Tibial nerve (tissue), 4 donors: ENCODE data around the gene ADCK2. TPM values are rescaled to one million over a fixed set of nuclear protein-coding genes. Genes with fewer than 3 reads are reported as not detected.
"Not testable (repeated sequence)": the region's sequence is repeated elsewhere in the genome, so short reads cannot be mapped to it uniquely, and the experiment has no call there.

Experiments used
- DNase-seq, 2 donors: peaks; one replicate each; pipeline ENCODE4 v3.0.0-alpha.2; 2019; ENCODE audit warnings: low spot score in 2 of 2
- H3K27ac ChIP-seq, 4 donors: fragments of 200-600 bp; sonication (generic) in 3 of 4; one replicate each; pipeline ENCODE4 v1.5.1; 2017 to 2019; ENCODE audit warnings: mild to moderate bottlenecking in 1 of 4
- H3K27me3 ChIP-seq, 2 donors: fragments of 200-600 bp; sonication (generic) in 1 of 2; one replicate each; pipeline versions ENCODE4 v1.5.1 to v1.6.0; 2017 to 2019
- H3K36me3 ChIP-seq, 3 donors: fragments of 200-600 bp; sonication (generic); one replicate each; pipeline ENCODE4 v1.5.1; 2018 to 2019
- H3K4me1 ChIP-seq, 4 donors: fragments of 200-600 bp; sonication (generic) in 3 of 4; one replicate each; pipeline ENCODE4 v1.5.1; 2017 to 2019
- H3K4me3 ChIP-seq, 4 donors: fragments of 200-600 bp; sonication (generic) in 3 of 4; one replicate each; pipeline ENCODE4 v1.5.1; 2017 to 2019; ENCODE audit warnings: mild to moderate bottlenecking in 1 of 4, moderate library complexity in 1 of 4
- H3K9me3 ChIP-seq, 4 donors: fragments of 200-600 bp; sonication (generic) in 3 of 4; one replicate each; pipeline ENCODE4 v1.5.1; 2017 to 2019
- EP300 ChIP-seq, 2 donors: sonication (generic); formaldehyde crosslinking; IDR thresholded peaks; one replicate each; pipeline ENCODE4 v1.6.1; 2017; ENCODE audit warnings: antibody characterized with exemption in 2 of 2, mild to moderate bottlenecking in 1 of 2
- POLR2A ChIP-seq, 2 donors: fragments of 450-650 bp; IDR thresholded peaks; one replicate each; pipeline ENCODE4 v1.6.1; 2017; ENCODE audit warnings: antibody characterized with exemption in 2 of 2, mild to moderate bottlenecking in 2 of 2, moderate library complexity in 2 of 2
- WGBS, 2 donors: methylation state at CpG; one replicate each; pipeline ENCODE4 v1.1.5; 2018; 5-methylcytosine and 5-hydroxymethylcytosine counted together
- total RNA-seq, 4 donors: library from RNA; depleted of rRNA; stranded (reverse); fragments of >200 nt; gene quantifications; one replicate each; pipeline ENCODE4 v1.1.0, GENCODE V29; 2016
- TF ChIP-seq, protein P1 (sequence below), 5 experiments: fragments of 200-600 bp in 3 of 5; fragments of 450-650 bp in 2 of 5; sonication (generic) in 3 of 5; IDR thresholded peaks; one replicate each; pipeline ENCODE4 v1.5.1; 2016 to 2019; ENCODE audit warnings: antibody characterized with exemption in 5 of 5, mild to moderate bottlenecking in 3 of 5, moderate library complexity in 2 of 5

Gene ADCK2, protein sequence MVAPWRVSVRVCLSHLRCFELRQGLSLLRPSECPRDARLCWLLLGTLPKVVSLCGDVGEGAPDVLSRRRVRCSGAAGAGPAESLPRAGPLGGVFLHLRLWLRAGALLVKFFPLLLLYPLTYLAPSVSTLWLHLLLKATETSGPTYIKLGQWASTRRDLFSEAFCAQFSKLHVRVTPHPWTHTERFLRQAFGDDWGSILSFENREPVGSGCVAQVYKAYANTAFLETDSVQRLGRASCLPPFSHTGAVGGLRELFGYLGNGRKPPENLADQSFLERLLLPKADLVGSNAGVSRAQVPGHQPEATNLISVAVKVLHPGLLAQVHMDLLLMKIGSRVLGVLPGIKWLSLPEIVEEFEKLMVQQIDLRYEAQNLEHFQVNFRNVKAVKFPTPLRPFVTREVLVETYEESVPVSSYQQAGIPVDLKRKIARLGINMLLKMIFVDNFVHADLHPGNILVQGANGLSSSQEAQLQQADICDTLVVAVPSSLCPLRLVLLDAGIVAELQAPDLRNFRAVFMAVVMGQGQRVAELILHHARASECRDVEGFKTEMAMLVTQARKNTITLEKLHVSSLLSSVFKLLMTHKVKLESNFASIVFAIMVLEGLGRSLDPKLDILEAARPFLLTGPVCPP
- total RNA-seq, result 10 to 100 TPM; 20.7 to 34.5 (median 26.7) TPM

DNA sequence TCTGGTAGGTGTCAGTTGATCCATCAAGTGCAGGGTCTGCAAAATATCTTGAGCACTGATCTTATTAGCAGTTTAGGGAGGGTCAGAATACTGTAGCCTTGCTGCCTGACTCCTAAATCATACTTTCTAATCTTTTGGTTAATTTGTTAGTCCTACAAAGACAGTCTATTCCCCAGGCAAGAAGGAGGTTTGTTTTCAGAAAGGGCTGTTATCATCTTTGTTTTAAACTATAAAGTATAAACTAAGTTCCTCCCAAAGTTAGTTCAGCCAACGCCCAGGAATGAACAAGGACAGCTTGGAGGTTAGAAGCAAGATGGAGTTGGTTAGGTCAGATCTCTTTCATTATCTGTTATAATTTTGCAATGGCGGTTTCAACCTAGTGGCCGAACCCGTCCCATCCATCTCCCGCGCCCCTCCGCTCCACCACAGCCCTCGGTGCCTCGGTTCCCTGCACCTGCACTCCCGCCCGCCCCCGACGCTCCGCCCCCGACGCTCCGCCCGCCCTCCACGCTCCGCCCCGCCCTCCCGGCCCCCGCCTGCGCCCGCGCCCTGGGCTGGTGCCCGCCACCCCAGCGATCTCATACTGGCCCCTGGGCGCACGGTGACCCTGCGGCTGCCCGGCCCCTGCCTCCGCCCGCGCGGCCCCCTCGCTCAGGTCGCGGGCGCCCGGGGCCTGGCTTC lies at the start of gene ADCK2:
Gene ADCK2, plus strand, starts transcription at position 564 of the 681 bp plus-strand sequence. CDS start 386 bp downstream, outside the sequence.
- WGBS, 2 donors, result 2 to 3% methylated on average over 21 to 28 of the region's 41 CpGs
- no peaks in the 10 kb centered on the region for H3K27me3 ChIP-seq
- H3K36me3 ChIP-seq, result peaks cover 0 to 13% (median 0%) of the 10 kb centered on the region in 3 donors
- DNase-seq, result no peak
- peak within 1 kb of the TSS; percentile 71 to 94 (median 88) for H3K27ac ChIP-seq
- TF ChIP-seq, protein P1, sequence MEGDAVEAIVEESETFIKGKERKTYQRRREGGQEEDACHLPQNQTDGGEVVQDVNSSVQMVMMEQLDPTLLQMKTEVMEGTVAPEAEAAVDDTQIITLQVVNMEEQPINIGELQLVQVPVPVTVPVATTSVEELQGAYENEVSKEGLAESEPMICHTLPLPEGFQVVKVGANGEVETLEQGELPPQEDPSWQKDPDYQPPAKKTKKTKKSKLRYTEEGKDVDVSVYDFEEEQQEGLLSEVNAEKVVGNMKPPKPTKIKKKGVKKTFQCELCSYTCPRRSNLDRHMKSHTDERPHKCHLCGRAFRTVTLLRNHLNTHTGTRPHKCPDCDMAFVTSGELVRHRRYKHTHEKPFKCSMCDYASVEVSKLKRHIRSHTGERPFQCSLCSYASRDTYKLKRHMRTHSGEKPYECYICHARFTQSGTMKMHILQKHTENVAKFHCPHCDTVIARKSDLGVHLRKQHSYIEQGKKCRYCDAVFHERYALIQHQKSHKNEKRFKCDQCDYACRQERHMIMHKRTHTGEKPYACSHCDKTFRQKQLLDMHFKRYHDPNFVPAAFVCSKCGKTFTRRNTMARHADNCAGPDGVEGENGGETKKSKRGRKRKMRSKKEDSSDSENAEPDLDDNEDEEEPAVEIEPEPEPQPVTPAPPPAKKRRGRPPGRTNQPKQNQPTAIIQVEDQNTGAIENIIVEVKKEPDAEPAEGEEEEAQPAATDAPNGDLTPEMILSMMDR (IDR thresholded peaks at IDR 0.05), result no peak
- TF ChIP-seq POLR2A (IDR thresholded peaks at IDR 0.05), result peak in 1 of 2 donors; percentile 51
- H3K9me3 ChIP-seq, result no peaks in the 10 kb centered on the region
- H3K4me1 ChIP-seq, result peaks cover 0 to 41% (median 16%) of the 10 kb centered on the region in 4 donors
- H3K4me3 ChIP-seq, result peak within 1 kb of the TSS; percentile 66 to 95 (median 78)

DNA sequence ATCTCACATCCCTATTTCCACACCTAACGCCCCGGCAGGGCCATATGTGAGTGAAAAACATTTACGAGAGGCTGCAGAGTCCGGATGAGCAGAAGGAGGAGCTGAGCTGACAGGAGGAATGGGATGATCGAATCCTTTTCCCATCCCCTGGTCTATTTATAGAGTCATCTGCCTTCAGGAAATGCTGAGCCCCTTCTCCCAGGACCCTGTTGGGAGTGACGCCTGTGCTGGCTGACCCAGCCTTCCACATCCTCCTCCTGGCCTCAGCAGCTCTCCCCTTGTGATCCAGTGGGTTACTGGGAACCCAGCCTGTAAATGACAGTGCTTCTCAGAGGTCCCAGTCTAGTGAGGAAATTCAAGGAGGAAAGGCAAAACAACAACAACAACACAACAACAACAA lies 48.8 kb upstream of the ADCK2 start:
- no peak overlapping the region for H3K4me3 ChIP-seq
- no peaks in the 10 kb centered on the region for H3K27me3 ChIP-seq
- DNase-seq, result no peak
- no peaks in the 10 kb centered on the region for H3K9me3 ChIP-seq
- peak overlapping the region in 2 of 4 donors; percentile 37 to 67 for H3K27ac ChIP-seq
- peaks cover 0 to 73% (median 17%) of the 10 kb centered on the region in 4 donors for H3K4me1 ChIP-seq
- 58 to 76% methylated on average over 6 of the region's 6 CpGs for WGBS, 2 donors
- TF ChIP-seq, protein P1 (IDR thresholded peaks at IDR 0.05), result no peak
- TF ChIP-seq POLR2A (IDR thresholded peaks at IDR 0.05) (no peak), EP300 (IDR thresholded peaks at IDR 0.05) (no peak)
- H3K36me3 ChIP-seq, result no peaks in the 10 kb centered on the region

DNA sequence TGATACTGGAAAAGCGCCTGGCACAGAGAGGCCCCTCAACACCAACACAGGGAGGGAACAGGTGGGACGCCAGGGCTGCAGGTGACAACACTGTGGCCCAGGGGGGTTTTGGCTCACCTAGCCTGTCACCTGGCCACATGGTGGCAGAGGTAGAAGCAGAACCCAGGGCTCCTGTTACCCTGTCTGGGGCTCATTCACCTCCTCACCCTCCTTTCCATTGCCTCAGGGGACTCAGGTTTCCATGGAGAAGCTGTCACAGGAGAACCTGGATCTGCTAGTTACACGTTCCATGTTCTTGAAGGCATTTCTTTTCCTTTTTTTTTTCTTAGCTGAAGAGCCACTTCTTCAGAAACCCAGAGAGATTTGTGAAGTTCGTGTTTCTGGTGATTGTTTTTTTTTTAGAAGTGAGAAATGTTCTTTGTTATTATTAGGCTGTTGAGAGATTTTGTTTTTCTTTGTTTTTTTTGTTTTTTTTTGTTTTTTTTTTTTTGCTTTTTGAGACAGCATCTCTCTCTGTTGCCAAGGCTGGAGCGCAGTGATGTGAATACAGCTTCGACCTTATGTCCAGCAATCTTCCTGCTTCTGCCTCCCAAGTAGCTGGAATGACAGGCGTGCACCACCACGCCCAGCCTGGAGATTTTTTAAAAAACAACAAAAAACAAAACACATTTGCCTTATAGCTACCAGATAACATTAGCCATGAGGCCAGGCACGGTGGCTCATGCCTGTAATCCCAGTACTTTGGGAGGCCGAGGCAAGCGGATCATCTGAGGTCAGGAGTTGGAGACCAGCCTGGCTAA lies 48.2 kb upstream of the ADCK2 start:
- WGBS, 2 donors, result 65 to 77% methylated on average over 11 of the region's 11 CpGs

DNA sequence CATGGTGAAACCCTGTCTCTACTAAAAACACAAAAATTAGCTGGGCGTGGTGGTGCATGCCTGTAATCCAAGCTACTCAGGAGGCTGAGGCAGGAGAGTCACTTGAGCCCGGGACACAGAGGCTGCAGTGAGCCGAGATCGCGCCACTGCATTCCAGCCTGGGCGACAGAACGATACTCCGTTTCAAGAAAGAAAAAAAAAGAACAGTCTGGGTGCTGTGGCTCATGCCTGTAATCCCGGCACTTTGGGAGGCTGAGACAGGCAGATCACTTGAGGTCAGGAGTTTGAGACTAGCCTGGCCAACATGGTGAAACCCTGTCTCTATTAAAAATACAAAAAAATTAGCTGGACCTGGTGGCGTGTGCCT lies 47.6 kb upstream of the ADCK2 start:
- not testable (repeated sequence) for H3K36me3 ChIP-seq, H3K9me3 ChIP-seq, H3K4me3 ChIP-seq, H3K27me3 ChIP-seq, DNase-seq
- 80 to 85% methylated on average over 10 of the region's 10 CpGs for WGBS, 2 donors
- peaks cover 0 to 65% (median 17%) of the 10 kb centered on the region in 4 donors for H3K4me1 ChIP-seq
- H3K27ac ChIP-seq, result peak overlapping the region in 2 of 4 donors; percentile 37 to 67

More for the DNA sequence above, 48.2 kb upstream of the ADCK2 start:
- Histone ChIP-seq H3K9me3 (no peaks in the 10 kb centered on the region), H3K4me3 (no peak overlapping the region), H3K27me3 (no peaks in the 10 kb centered on the region), H3K36me3 (no peaks in the 10 kb centered on the region), H3K27ac (peak overlapping the region in 2 of 4 donors; percentile 37 to 67), H3K4me1 (peaks cover 0 to 71% (median 17%) of the 10 kb centered on the region in 4 donors)
- no peak for TF ChIP-seq POLR2A (IDR thresholded peaks at IDR 0.05)
- TF ChIP-seq, protein P1 (IDR thresholded peaks at IDR 0.05), result no peak
- no peak for TF ChIP-seq EP300 (IDR thresholded peaks at IDR 0.05)
- no peak for DNase-seq
